ENCODE data around the gene RNASE2. TPM values are rescaled to one million over a fixed set of nuclear protein-coding genes. Genes with fewer than 3 reads are reported as not detected.
"Not testable (repeated sequence)": the region's sequence is repeated elsewhere in the genome, so short reads cannot be mapped to it uniquely, and the experiment has no call there.

The RNASE2 gene
- total RNA-seq, 1 experiment from 2014 or later: not detected

GRCh38 chr14:20923766-20924297 lies 31.5 kb upstream of the RNASE2 start:
- H3K27me3 ChIP-seq (replicated peaks; ENCODE audit: insufficient read depth, low read depth, low read length, poor library complexity): peaks cover 11% of the 10 kb centered on the region
- H3K4me1 ChIP-seq (ENCODE audit: insufficient read depth, low read length, poor library complexity, severe bottlenecking); H3K4me3 ChIP-seq (ENCODE audit: low read depth, low read length, poor library complexity, severe bottlenecking); intact Hi-C loops (cut with micrococcal nuclease; ENCODE audit: unreplicated experiment); H3K9me3 ChIP-seq (ENCODE audit: low read depth, low read length, poor library complexity, severe bottlenecking); BruUV-seq (replicated peaks); H3K36me3 ChIP-seq (ENCODE audit: insufficient read depth, low read length, poor library complexity, severe bottlenecking); POLR2A ChIA-PET (ENCODE audit: low non-redundant PET); H3K27ac ChIP-seq (ENCODE audit: low read depth, low read length, poor library complexity, severe bottlenecking): not testable (repeated sequence)
- DNase-seq (ENCODE audit: low spot score): peak; percentile 54
- CTCF ChIA-PET: interaction anchor here (0.7 kb wide), 1 partner anchor 48 kb away, joined by 3 read pairs; no protein-coding TSS in a partner anchor

- Histone ChIP-seq H3K9me3 (ENCODE audit: low read depth, low read length, poor library complexity, severe bottlenecking) (no peaks in the 10 kb centered on the region), H3K36me3 (ENCODE audit: insufficient read depth, low read length, poor library complexity, severe bottlenecking) (no peaks in the 10 kb centered on the region), H3K4me3 (ENCODE audit: low read depth, low read length, poor library complexity, severe bottlenecking) (no peak overlapping the region), H3K4me1 (ENCODE audit: insufficient read depth, low read length, poor library complexity, severe bottlenecking) (no peaks in the 10 kb centered on the region), H3K27me3 (replicated peaks; ENCODE audit: insufficient read depth, low read depth, low read length, poor library complexity) (no peaks in the 10 kb centered on the region), H3K27ac (ENCODE audit: low read depth, low read length, poor library complexity, severe bottlenecking) (no peak overlapping the region)
- CTCF ChIA-PET: no interaction called here
- BruUV-seq (replicated peaks): no TSS peak
- POLR2A ChIA-PET (ENCODE audit: low non-redundant PET): no interaction called here
- TF ChIP-seq, protein P1, sequence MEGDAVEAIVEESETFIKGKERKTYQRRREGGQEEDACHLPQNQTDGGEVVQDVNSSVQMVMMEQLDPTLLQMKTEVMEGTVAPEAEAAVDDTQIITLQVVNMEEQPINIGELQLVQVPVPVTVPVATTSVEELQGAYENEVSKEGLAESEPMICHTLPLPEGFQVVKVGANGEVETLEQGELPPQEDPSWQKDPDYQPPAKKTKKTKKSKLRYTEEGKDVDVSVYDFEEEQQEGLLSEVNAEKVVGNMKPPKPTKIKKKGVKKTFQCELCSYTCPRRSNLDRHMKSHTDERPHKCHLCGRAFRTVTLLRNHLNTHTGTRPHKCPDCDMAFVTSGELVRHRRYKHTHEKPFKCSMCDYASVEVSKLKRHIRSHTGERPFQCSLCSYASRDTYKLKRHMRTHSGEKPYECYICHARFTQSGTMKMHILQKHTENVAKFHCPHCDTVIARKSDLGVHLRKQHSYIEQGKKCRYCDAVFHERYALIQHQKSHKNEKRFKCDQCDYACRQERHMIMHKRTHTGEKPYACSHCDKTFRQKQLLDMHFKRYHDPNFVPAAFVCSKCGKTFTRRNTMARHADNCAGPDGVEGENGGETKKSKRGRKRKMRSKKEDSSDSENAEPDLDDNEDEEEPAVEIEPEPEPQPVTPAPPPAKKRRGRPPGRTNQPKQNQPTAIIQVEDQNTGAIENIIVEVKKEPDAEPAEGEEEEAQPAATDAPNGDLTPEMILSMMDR (conservative IDR thresholded peaks at IDR 0.05; ENCODE audit: low read depth, low read length): peak; percentile 93
- TF ChIP-seq EZH2 (IDR thresholded peaks at IDR 0.05; ENCODE audit: borderline replicate concordance, low read depth, low read length, poor library complexity, severe bottlenecking): no peak
- DNase-seq (ENCODE audit: low spot score): peak; percentile 73
- intact Hi-C loops (cut with micrococcal nuclease; ENCODE audit: unreplicated experiment): loop anchor here (5.0 kb wide), 1 partner anchor 37 kb away; no protein-coding TSS in a partner anchor
These were observed 21.0 kb upstream of the RNASE2 start for GRCh38 chr14:20934148-20934762.

DNA sequence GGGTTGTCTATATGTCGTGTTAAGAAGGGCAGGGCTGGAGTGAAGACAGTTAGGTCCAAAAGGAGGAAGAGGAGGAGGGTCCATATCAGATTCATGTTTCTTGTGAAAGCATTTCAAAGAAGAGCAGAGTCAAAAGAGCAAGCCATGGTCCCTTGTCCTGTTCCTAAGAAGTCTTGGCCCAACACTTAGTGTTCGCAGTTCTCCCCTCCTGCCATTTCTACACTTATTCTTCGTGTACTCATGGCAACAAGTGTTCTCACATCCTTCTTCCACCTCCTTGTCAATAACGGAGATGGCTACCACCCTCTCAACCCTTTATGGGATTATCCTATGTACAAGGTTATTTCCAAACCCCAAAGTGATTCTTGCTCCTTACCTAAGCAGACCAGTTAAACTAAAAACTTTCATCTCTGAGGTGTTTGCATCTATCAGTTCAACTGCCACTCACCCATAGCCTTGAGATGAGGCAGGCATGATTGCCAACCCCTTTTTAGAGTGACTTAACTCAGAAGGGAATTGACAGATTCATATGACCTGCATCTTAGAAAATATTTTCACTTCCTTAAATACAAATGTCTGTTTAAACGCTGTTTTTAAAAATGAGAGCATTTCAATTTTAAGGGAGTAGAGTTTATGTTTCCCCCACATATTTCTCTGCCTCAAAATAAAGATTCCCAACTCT lies 19.8 kb upstream of the RNASE2 start:
- H3K4me3 ChIP-seq (ENCODE audit: low read depth, low read length, poor library complexity, severe bottlenecking): no peak overlapping the region
- ChIA-PET POLR2A (ENCODE audit: low non-redundant PET) (no interaction called here), CTCF (no interaction called here)
- H3K9me3 ChIP-seq (ENCODE audit: low read depth, low read length, poor library complexity, severe bottlenecking): no peaks in the 10 kb centered on the region
- H3K27ac ChIP-seq (ENCODE audit: low read depth, low read length, poor library complexity, severe bottlenecking): no peak overlapping the region
- no peak for DNase-seq (ENCODE audit: low spot score)
- intact Hi-C loops (cut with micrococcal nuclease; ENCODE audit: unreplicated experiment): no loop called here
- H3K27me3 ChIP-seq (replicated peaks; ENCODE audit: insufficient read depth, low read depth, low read length, poor library complexity): peaks cover 2% of the 10 kb centered on the region
- TF ChIP-seq, protein P1 (conservative IDR thresholded peaks at IDR 0.05; ENCODE audit: low read depth, low read length): no peak
- no peak for TF ChIP-seq EZH2 (IDR thresholded peaks at IDR 0.05; ENCODE audit: borderline replicate concordance, low read depth, low read length, poor library complexity, severe bottlenecking)
- H3K36me3 ChIP-seq (ENCODE audit: insufficient read depth, low read length, poor library complexity, severe bottlenecking): no peaks in the 10 kb centered on the region
- H3K4me1 ChIP-seq (ENCODE audit: insufficient read depth, low read length, poor library complexity, severe bottlenecking): no peaks in the 10 kb centered on the region
- no TSS peak for BruUV-seq (replicated peaks)

DNA sequence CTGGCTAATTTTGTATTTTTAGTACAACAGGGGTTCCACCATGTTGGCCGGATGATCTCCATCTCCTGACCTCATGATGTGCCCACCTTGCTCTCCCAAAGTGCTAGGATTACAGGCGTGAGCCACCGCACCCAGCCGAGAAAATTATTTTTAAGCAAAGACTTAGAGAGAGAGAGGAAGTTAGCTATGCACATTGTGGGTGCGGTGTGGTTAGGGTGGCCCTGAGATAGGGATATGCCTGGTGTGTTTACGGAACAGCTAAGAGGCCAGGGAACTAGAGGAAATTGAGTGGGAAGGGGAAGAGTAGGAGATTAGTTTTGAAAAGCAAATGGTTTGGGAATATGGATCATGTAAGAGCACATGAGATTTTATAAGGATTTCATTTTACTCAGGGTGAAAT lies 10.1 kb upstream of the RNASE2 start:
- CTCF ChIA-PET; intact Hi-C loops (cut with micrococcal nuclease; ENCODE audit: unreplicated experiment); H3K4me3 ChIP-seq (ENCODE audit: low read depth, low read length, poor library complexity, severe bottlenecking); H3K4me1 ChIP-seq (ENCODE audit: insufficient read depth, low read length, poor library complexity, severe bottlenecking); DNase-seq (ENCODE audit: low spot score); POLR2A ChIA-PET (ENCODE audit: low non-redundant PET); H3K27ac ChIP-seq (ENCODE audit: low read depth, low read length, poor library complexity, severe bottlenecking); BruUV-seq (replicated peaks); H3K9me3 ChIP-seq (ENCODE audit: low read depth, low read length, poor library complexity, severe bottlenecking); H3K36me3 ChIP-seq (ENCODE audit: insufficient read depth, low read length, poor library complexity, severe bottlenecking): not testable (repeated sequence)
- peaks cover 20% of the 10 kb centered on the region for H3K27me3 ChIP-seq (replicated peaks; ENCODE audit: insufficient read depth, low read depth, low read length, poor library complexity)

GRCh38 chr14:20946707-20947106 lies 8.6 kb upstream of the RNASE2 start:
- H3K36me3 ChIP-seq (ENCODE audit: insufficient read depth, low read length, poor library complexity, severe bottlenecking); POLR2A ChIA-PET (ENCODE audit: low non-redundant PET); H3K27ac ChIP-seq (ENCODE audit: low read depth, low read length, poor library complexity, severe bottlenecking); intact Hi-C loops (cut with micrococcal nuclease; ENCODE audit: unreplicated experiment); BruUV-seq (replicated peaks); CTCF ChIA-PET; DNase-seq (ENCODE audit: low spot score); H3K9me3 ChIP-seq (ENCODE audit: low read depth, low read length, poor library complexity, severe bottlenecking); H3K4me3 ChIP-seq (ENCODE audit: low read depth, low read length, poor library complexity, severe bottlenecking); H3K4me1 ChIP-seq (ENCODE audit: insufficient read depth, low read length, poor library complexity, severe bottlenecking): not testable (repeated sequence)
- H3K27me3 ChIP-seq (replicated peaks; ENCODE audit: insufficient read depth, low read depth, low read length, poor library complexity): peaks cover 12% of the 10 kb centered on the region

DNA sequence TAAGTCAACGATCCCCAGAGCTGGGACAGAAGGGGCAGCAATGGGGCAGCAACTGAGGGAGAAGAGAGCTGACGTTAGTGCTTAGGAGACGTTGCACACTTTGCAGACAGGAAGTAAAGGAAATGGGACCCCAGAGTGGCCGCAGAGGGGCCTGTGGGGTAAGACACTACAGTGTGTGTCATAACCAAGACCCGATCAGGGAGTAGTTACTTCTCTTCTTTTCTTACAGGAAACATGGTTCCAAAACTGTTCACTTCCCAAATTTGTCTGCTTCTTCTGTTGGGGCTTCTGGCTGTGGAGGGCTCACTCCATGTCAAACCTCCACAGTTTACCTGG lies 219 bp downstream of the RNASE2 start:
- POLR2A ChIA-PET (ENCODE audit: low non-redundant PET); H3K36me3 ChIP-seq (ENCODE audit: insufficient read depth, low read length, poor library complexity, severe bottlenecking); DNase-seq (ENCODE audit: low spot score); H3K9me3 ChIP-seq (ENCODE audit: low read depth, low read length, poor library complexity, severe bottlenecking); H3K4me3 ChIP-seq (ENCODE audit: low read depth, low read length, poor library complexity, severe bottlenecking); CTCF ChIA-PET; intact Hi-C loops (cut with micrococcal nuclease; ENCODE audit: unreplicated experiment); H3K4me1 ChIP-seq (ENCODE audit: insufficient read depth, low read length, poor library complexity, severe bottlenecking); H3K27me3 ChIP-seq (replicated peaks; ENCODE audit: insufficient read depth, low read depth, low read length, poor library complexity); BruUV-seq (replicated peaks); H3K27ac ChIP-seq (ENCODE audit: low read depth, low read length, poor library complexity, severe bottlenecking): not testable (repeated sequence)

Measured in A673 (cell line).